IMR-90 (cell line): Measurements from ENCODE around the gene CCT3.

Source experiments
- POLR2A ChIP-seq: IDR thresholded peaks from 2 replicates; pipeline ENCODE4 v1.6.1; 2012; ENCODE audit warnings: mild to moderate bottlenecking, low read depth, low read length
- SMC3 ChIP-seq: fragments of 150-350 bp; IDR thresholded peaks from 2 replicates; pipeline ENCODE4 v1.6.1; 2016; ENCODE audit warnings: low read depth, mild to moderate bottlenecking, antibody characterized with exemption, low read length, moderate library complexity

- TF ChIP-seq SMC3 (no peak), POLR2A (no peak)
These were observed 31.0 kb upstream of the CCT3 start, which contains the start of gene RHBG for GRCh38 chr1:156368889-156369684.
